Measurements from ENCODE around the gene CISD1. TPM values are rescaled to one million over a fixed set of nuclear protein-coding genes. Genes with fewer than 3 reads are reported as not detected.

The CISD1 gene
- total and polyA plus RNA-seq, 2 of the 4 experiments (the other 2 are of a cell fraction), result 28.2 to 34.6 TPM

GRCh38 chr10:58254644-58255043, 14.3 kb upstream of the CISD1 start:
- Histone ChIP-seq H3K9me3 (ENCODE audit: control insufficient read depth, insufficient read depth, low read length) (no peaks in the 10 kb centered on the region), H2AK5ac (ENCODE audit: low read depth, low read length) (no peak overlapping the region), H3K18ac (ENCODE audit: low read depth, low read length) (no peak overlapping the region), H3K4me2 (ENCODE audit: low read depth, low read length) (no peak overlapping the region), H3K9me1 (ENCODE audit: insufficient read depth, low read length) (no peaks in the 10 kb centered on the region), H2BK20ac (ENCODE audit: low read depth, low read length) (no peak overlapping the region), H3K9ac (ENCODE audit: low read depth, low read length) (no peak overlapping the region), H3K79me1 (ENCODE audit: low read depth in 1 of 2, low read length in 2 of 2) (peaks cover 8 to 19% of the 10 kb centered on the region in 2 experiments), H3K36me3 (ENCODE audit: control insufficient read depth, insufficient read depth, low read length) (peaks cover 2% of the 10 kb centered on the region; the same call in 1 of the 2 replicates), H4K5ac (ENCODE audit: low read depth, low read length) (no peak overlapping the region), H3K27ac (ENCODE audit: insufficient read depth, low read length) (no peak overlapping the region), H2AK9ac (replicated peaks; ENCODE audit: low read depth, low read length, poor library complexity) (no peak overlapping the region), H4K20me1 (ENCODE audit: insufficient read depth, low read length) (no peaks in the 10 kb centered on the region), H3K14ac (replicated peaks; ENCODE audit: low read depth, low read length) (no peak overlapping the region), H2BK5ac (ENCODE audit: low read depth, low read length, poor library complexity, severe bottlenecking) (no peak overlapping the region), H3K27me3 (ENCODE audit: control insufficient read depth, insufficient read depth, low read length) (no peaks in the 10 kb centered on the region), H4K8ac (ENCODE audit: low read depth in 2 of 2, low read length in 2 of 2) (no peak overlapping the region), H3K23ac (ENCODE audit: low read depth, low read length) (no peak overlapping the region), H3K4me1 (ENCODE audit: control insufficient read depth, insufficient read depth, low read length) (no peaks in the 10 kb centered on the region), H3K4me3 (ENCODE audit: insufficient read depth, low read depth, low read length) (no peak overlapping the region), H3K56ac (ENCODE audit: extremely low read depth, insufficient read depth, low read length) (no peak overlapping the region), H4K91ac (ENCODE audit: insufficient read depth, low read depth, low read length) (no peak overlapping the region), H2BK15ac (ENCODE audit: low read depth, low read length) (no peak overlapping the region), H3K4ac (ENCODE audit: low read depth, low read length) (no peak overlapping the region), H2BK120ac (ENCODE audit: low read depth, low read length) (no peak overlapping the region), H2AFZ (replicated peaks; ENCODE audit: low read length, poor library complexity) (no peak overlapping the region)
- no TSS peak for BruUV-seq (replicated peaks)
- ChIA-PET CTCF (interaction anchor here (0.6 kb wide), 1 partner anchor 14 kb away, joined by 3 read pairs; no protein-coding TSS in a partner anchor), POLR2A (ENCODE audit: unreplicated experiment) (interaction anchor here (0.7 kb wide), 1 partner anchor 1738 kb away, joined by 3 read pairs; no protein-coding TSS in a partner anchor)
- intact Hi-C loops (cut with micrococcal nuclease) (no loop called here), dilution Hi-C loops (cut with HindIII; ENCODE audit: low sequenced_read_pairs, unreplicated experiment) (no loop called here), in situ Hi-C loops (cut with MboI; ENCODE audit: low sequenced_read_pairs) (no loop called here)
- DNase-seq (no peak), ATAC-seq (ENCODE audit: low read depth) (no peak)
- no peak for TF ChIP-seq CHD1 (IDR thresholded peaks at IDR 0.05; ENCODE audit: low read depth, low read length)
- TF ChIP-seq MXI1 (IDR thresholded peaks at IDR 0.05; ENCODE audit: borderline replicate concordance, low read depth, low read length), result no peak
- no peak for TF ChIP-seq BHLHE40 (IDR thresholded peaks at IDR 0.05; ENCODE audit: low read depth, low read length)
- no peak for TF ChIP-seq MAFK (IDR thresholded peaks at IDR 0.05; ENCODE audit: low read depth, low read length)
- no peak for TF ChIP-seq SMC3 (IDR thresholded peaks at IDR 0.05; ENCODE audit: low read depth, low read length)
- TF ChIP-seq USF2 (IDR thresholded peaks at IDR 0.05; ENCODE audit: low read depth, low read length), result no peak
- no peak for TF ChIP-seq CTCF (conservative IDR thresholded peaks at IDR 0.05; ENCODE audit: low read depth, low read length)
- TF ChIP-seq MAZ (IDR thresholded peaks at IDR 0.05; ENCODE audit: borderline replicate concordance, low read depth, low read length), result no peak
- TF ChIP-seq FOS (IDR thresholded peaks at IDR 0.05; ENCODE audit: low read depth, low read length), result no peak
- no peak for TF ChIP-seq RAD21 (IDR thresholded peaks at IDR 0.05; ENCODE audit: low read length)
- TF ChIP-seq RFX5 (IDR thresholded peaks at IDR 0.05; ENCODE audit: low read depth, low read length), result no peak
- no peak for TF ChIP-seq ELK1 (IDR thresholded peaks at IDR 0.05; ENCODE audit: borderline replicate concordance, low read depth, low read length)
- TF ChIP-seq CEBPB (IDR thresholded peaks at IDR 0.05; ENCODE audit: low read depth, low read length), result no peak
- TF ChIP-seq NFE2L2 (IDR thresholded peaks at IDR 0.05; ENCODE audit: low read depth, low read length), result no peak
- TF ChIP-seq POLR2A (IDR thresholded peaks at IDR 0.05; ENCODE audit: low read depth, low read length), result no peak
- TF ChIP-seq RCOR1 (IDR thresholded peaks at IDR 0.05; ENCODE audit: insufficient replicate concordance, low read length), result no peak
- 80% methylated on average over 1 of the region's 1 CpG; no CpG with 5 or more reads in 1 of the 2 experiments for WGBS, 2 experiments (ENCODE audit: extremely low coverage in 2 of 2, insufficient read length in 1 of 2)
